HG02884 (cell line): ENCODE measurements around the gene NOC4L.

Source experiments
- ATAC-seq: cut with Tn5 transposase; IDR thresholded peaks from one replicate; pipeline ENCODE4 v1.9.1; 2021; ENCODE audit warnings: mild to moderate bottlenecking, moderate library complexity; ENCODE audit not compliant: unreplicated experiment

NOC4L gene

GRCh38 chr12:132167611-132168310, 23.5 kb downstream of the NOC4L start:
- ATAC-seq, result no peak

DNA sequence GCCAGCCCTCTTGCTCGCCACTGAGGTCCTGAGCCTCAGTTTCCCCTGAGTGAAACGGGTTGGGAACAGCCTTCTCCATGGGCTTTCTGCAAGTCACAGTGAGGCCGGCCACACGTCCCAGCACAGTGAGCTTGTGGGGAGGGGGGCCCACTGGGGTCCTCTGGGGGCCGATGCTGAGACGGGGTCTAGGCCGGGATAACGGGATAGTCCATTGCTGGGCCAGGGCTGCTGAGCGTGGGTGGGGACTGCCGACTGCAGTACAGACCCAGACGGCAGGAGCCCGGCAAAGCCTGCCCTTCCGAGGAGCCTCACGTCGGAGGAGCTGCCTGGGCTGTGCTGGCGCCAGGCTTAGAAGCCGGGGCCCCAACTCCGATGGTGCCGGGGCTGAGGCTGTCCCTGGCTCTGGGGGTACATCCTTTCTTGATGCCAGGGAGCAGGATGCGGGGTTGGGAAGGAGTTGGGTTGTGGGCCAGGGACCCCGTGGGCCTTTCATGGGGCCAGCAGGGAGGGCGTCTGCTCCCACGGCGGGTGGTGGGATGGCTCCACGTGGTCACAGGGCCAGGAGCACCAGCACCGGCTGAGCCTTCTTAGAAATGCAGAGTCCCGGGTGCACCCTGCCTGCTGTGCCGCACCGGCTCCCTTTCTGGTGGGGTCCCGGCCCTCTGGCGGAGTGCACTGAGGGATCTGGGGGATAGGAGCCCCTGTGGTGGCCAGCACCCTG, 24.2 kb downstream of the NOC4L start:
- no peak for ATAC-seq

- no peak for ATAC-seq
These were observed 25.1 kb downstream of the NOC4L start for GRCh38 chr12:132169376-132169775.

- no peak for ATAC-seq
These were observed 25.9 kb downstream of the NOC4L start for GRCh38 chr12:132170094-132170636.

- no peak for ATAC-seq
These were observed 26.5 kb downstream of the NOC4L start for GRCh38 chr12:132170637-132171292.

DNA sequence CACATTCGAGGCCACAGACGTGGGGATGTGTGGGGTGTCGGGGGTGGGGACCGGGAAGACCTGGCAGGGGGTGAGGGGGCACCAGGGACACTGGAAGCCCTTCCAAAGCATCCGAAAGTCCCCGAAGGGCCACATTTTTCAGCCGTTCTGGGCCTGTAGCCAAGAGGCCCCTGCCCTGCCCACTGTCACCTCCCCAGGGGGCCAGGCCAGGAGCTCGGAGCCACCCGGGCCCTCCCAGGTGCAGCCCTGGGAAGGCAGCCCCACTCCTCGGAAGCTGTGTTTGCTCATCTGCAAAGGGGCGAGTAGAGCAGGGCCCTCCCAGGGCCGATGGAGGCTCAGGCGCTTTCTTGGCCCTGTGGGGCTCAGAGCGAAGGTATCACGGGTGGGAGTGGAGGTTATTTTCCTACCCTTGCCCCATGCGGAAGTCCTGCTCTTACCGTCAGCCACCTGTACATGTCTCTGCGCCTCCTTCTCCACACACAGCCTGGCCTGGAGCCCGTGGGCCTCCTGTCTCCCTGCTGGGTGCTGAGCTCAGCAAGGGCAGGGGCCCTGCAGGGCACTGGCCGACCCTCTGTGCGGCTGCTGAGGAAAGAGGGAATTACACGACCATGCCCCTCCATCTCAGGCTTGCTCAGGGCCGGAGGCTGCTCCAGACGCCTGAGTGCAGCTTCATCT, 27.2 kb downstream of the NOC4L start:
- no peak for ATAC-seq

DNA sequence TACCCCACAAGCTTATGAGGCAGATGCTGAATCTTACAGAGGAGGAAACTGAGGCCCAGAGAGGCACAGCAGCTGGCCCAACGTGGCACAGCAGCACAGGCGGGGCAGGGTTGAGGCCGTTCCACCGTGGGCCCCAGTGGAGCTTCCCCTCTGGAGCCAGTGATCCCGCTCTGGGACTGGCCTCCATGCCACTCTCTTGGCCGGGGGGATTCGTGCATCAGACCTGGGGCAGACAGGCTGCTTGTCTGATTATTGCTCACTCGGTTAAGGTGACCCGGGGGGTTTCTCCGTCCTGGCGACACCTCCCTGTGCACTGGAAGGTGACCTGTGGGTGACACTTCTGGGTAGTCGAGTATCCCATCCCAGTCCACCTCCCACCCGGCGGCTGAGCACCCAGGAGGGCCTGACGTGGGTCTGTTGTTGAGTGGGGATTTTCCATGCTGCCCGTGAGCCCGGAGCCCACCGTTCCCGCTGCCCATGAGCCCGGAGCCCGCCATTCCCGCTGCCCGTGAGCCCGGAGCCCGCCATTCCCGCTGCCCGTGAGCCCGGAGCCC, 27.8 kb downstream of the NOC4L start:
- ATAC-seq, result no peak

GRCh38 chr12:132172619-132173018, 28.4 kb downstream of the NOC4L start:
- no peak for ATAC-seq

GRCh38 chr12:132173135-132174014, 29.1 kb downstream of the NOC4L start:
- no peak for ATAC-seq

GRCh38 chr12:132174015-132174838, 30.0 kb downstream of the NOC4L start:
- ATAC-seq, result no peak

DNA sequence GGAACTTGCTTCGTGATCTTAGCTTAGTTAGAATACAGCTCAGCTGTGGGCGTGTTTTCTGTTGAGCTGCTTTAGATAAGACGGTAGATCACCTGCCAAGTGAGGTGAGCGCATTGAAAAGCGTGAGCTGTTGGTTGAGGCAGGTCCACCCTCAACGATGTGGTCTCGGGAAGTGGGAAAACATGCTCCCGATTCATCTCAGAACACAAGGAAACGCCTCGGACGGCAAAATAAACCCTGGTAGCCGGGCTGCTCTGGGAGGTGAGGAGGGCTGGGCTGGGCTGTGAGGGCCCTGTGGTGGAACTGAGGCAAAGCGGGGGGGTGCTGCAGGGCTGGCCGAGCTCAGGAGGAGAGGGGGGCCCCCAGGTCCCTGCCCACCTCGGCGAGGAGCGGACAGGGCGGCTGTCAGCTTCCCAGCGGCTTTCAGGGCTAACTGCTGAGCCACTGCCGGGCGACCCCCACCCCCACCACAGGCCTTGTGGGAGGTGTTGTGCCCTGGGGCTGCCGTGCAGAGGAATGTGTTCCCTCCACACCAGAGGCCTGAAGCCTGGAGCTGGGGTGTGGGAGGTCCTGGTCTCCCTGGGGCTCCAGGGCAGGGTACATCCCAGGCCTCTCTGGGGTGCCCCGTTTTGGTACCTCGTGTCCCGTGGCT, 30.7 kb downstream of the NOC4L start:
- no peak for ATAC-seq

DNA sequence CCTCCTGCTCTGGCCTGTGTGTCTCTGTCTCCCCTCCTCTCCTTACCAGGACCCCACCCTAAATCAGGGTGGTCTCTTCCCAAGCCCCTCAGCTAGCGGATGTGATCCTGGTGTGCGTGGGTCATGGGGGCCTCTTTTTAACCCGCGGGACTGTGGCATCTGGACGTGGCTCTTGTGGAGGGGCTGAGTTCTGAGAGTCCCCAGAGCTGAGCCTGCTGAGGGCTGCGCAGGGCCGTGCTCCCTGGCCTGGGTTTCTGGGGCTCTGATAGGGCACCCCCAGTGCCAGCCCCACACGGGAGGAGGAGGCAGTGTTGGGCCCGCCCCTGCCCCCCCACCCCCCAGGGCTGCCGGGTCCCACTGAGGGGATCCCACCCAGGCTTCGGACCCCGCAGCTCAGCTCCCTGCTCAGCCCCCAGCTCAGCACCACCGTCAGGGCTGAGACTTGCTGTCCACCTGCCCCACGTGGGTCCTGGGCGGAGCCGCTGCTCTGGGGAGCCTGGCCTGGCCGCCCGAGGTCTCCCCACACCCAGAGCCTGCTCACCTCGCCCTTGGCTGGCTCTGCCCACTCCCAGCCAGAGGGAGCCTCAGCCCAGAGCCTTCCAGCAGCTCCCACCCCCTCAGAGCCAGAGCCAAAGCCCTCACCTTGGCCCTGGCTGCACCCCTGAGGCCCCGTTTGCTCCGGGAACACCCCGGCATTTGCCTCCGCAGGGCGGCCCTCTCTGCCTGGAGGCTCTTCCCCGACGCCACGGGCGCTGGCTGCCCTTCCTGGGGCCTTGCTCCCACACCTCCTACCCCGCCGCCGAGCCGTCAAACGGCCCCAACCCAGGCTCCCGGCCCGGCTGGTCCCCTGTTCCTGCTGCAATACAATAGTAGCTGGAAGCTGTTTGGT, 31.5 kb downstream of the NOC4L start:
- ATAC-seq, result no peak

GRCh38 chr12:132176385-132176919, 32.2 kb downstream of the NOC4L start:
- no peak for ATAC-seq

DNA sequence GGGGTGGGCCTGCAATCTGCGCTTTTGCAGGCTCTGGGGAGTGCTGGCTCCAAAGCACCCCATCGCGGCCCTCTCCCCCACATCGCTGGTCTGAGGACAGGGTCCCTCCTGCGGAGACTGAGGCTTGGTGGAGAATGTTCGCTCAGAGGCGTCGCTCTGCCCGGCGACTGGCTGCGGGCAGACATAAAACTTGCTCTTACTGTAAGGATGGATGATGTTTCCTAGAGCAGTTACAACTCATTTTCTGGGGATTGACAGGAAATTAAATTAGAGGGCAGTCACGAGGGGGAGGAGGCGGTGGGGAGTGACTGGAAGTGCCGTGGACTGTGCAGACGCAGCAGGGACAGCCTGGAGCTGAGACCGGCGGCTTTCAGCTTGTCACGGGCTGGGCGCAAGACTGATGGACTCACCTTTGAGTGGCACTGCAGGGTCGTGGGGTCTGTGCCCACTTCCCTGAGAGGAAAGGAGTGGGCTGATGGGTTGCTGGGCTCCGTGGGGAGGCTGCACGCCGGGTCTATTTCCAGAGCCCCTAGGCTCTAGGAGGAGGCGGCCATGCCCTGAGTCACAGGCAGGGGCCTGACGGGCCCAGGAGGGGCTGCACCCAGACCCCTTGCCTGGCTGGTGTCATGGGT, 32.8 kb downstream of the NOC4L start:
- ATAC-seq, result no peak

- ATAC-seq, result no peak
These were observed 34.1 kb downstream of the NOC4L start for GRCh38 chr12:132178316-132178715.

- no peak for ATAC-seq
These were observed 34.6 kb downstream of the NOC4L start for GRCh38 chr12:132178801-132179401.
